LHCN-M2 (cell line): ENCODE results near the gene PCDHGA9. TPM values are rescaled to one million over a fixed set of nuclear protein-coding genes. Genes with fewer than 3 reads are reported as not detected.
A peak's percentile ranks its signal among the peaks of the same experiment; 100 is the strongest.
"Not testable (repeated sequence)": the region's sequence is repeated elsewhere in the genome, so short reads cannot be mapped to it uniquely, and the experiment has no call there.

Experiments used
- DNase-seq: peaks from one replicate; pipeline ENCODE4 v3.0.0-alpha.2; 2012; ENCODE audit warnings: low read depth
- polyA plus RNA-seq: library from polyadenylated mRNA; unstranded; fragments of >200 nt; gene quantifications from one replicate; pipeline ENCODE4 v1.2.1, GENCODE V29; 2012; ENCODE audit warnings: missing spikeins
- total RNA-seq: library from RNA; depleted of rRNA; stranded (reverse); fragments of >200 nt; gene quantifications from 2 replicates; pipeline ENCODE4 v1.2.3, GENCODE V29; 2014; rRNA removed

The PCDHGA9 gene
- total RNA-seq: 0.64 and 0.75 TPM in 2 replicates
- polyA plus RNA-seq: 0.11 TPM

GRCh38 chr5:141402553-141403243 is at the start of gene PCDHGA9:
Gene PCDHGA9 (plus strand): TSS chr5:141402778. CDS start chr5:141402953, 175 bp downstream.
- DNase-seq: no peak

- DNase-seq: peak; percentile 12
Observed at GRCh38 chr5:141354900-141355469, 47.6 kb upstream of the PCDHGA9 start, which contains the start of gene PCDHGA4. Gene PCDHGA4 (plus strand): TSS chr5:141355021. CDS start chr5:141355108, 87 bp downstream.

- DNase-seq: no peak
Observed at GRCh38 chr5:141355641-141356040, 46.9 kb upstream of the PCDHGA9 start.

- no peak for DNase-seq
Observed at GRCh38 chr5:141356133-141356532, 46.4 kb upstream of the PCDHGA9 start.

- no peak for DNase-seq
Observed at GRCh38 chr5:141356950-141357349, 45.6 kb upstream of the PCDHGA9 start.

GRCh38 chr5:141359790-141360426 is 42.7 kb upstream of the PCDHGA9 start, which contains the start of gene PCDHGB2:
Gene PCDHGB2 (plus strand): TSS chr5:141359994. CDS start chr5:141360136, 142 bp downstream.
- DNase-seq: peak; percentile 73

GRCh38 chr5:141360685-141361084 is 41.9 kb upstream of the PCDHGA9 start:
- no peak for DNase-seq

GRCh38 chr5:141362719-141363118 is 39.9 kb upstream of the PCDHGA9 start:
- no peak for DNase-seq

- no peak for DNase-seq
Observed at GRCh38 chr5:141363952-141364660, 38.5 kb upstream of the PCDHGA9 start, which contains the start of gene PCDHGA5. Gene PCDHGA5 (plus strand): TSS chr5:141364162. CDS start chr5:141364331, 169 bp downstream.

GRCh38 chr5:141366016-141366896 is 36.3 kb upstream of the PCDHGA9 start:
- no peak for DNase-seq

- DNase-seq: no peak
Observed at GRCh38 chr5:141369994-141370848, 32.4 kb upstream of the PCDHGA9 start, which contains the start of gene PCDHGB3. Gene PCDHGB3 (plus strand): TSS chr5:141370242. CDS start chr5:141370395, 153 bp downstream.

- DNase-seq: no peak
Observed at GRCh38 chr5:141371572-141372475, 30.8 kb upstream of the PCDHGA9 start.

GRCh38 chr5:141373673-141374317 is 28.8 kb upstream of the PCDHGA9 start, which contains the start of gene PCDHGA6:
Gene PCDHGA6 (plus strand): TSS chr5:141373891. CDS start chr5:141374084, 193 bp downstream.
- DNase-seq: no peak

- DNase-seq: no peak
Observed at GRCh38 chr5:141374627-141375026, 28.0 kb upstream of the PCDHGA9 start.

- not testable (repeated sequence) for DNase-seq
Observed at GRCh38 chr5:141375444-141376155, 27.0 kb upstream of the PCDHGA9 start.

- no peak for DNase-seq
Observed at GRCh38 chr5:141382469-141383294, 19.9 kb upstream of the PCDHGA9 start, which contains the start of gene PCDHGA7. Gene PCDHGA7 (plus strand): TSS chr5:141382742. CDS start chr5:141382900, 158 bp downstream.
